PC-9 (cell line): ENCODE results near the gene PSME4. TPM values are rescaled to one million over a fixed set of nuclear protein-coding genes. Genes with fewer than 3 reads are reported as not detected.

Experiments
- BruUV-seq: library from RNA; stranded (reverse); fragments of 400-500 nt; replicated peaks from 2 replicates; lab custom pipeline; 2021; lab: Mats Ljungman, UMichigan
- CTCF ChIA-PET: fragments of 300-600 bp; sonication (Branson Sonifier 250); formaldehyde crosslinking; loops from one replicate; lab custom pipeline; 2022; ENCODE audit warnings: antibody characterized with exemption; lab: Charles Lee
- POLR2A ChIA-PET: fragments of 300-600 bp; sonication (Branson Sonifier 250); formaldehyde crosslinking; loops from one replicate; lab custom pipeline; 2022; ENCODE audit warnings: antibody characterized with exemption; ENCODE audit not compliant: unreplicated experiment; lab: Charles Lee
- DNase-seq, 2 experiments: peaks; one replicate each; pipeline versions ENCODE4 v3.0.0 to v3.0.0-alpha.2; 2015 to 2022; ENCODE audit warnings: mixed read lengths in 1 of 2
- H2AFZ ChIP-seq: fragments of 200-600 bp; sonication (generic); 2 replicates; pipeline ENCODE4 v1.8.1; 2017; ENCODE audit warnings: antibody characterized with exemption
- H3F3A ChIP-seq: fragments of 200-600 bp; sonication (generic); 2 replicates; pipeline ENCODE4 v1.8.1; 2017; ENCODE audit warnings: antibody characterized with exemption, mild to moderate bottlenecking, low read depth; ENCODE audit not compliant: insufficient read depth
- H3K27ac ChIP-seq: fragments of 200-600 bp; sonication (generic); 2 replicates; pipeline ENCODE4 v1.6.1; 2016; ENCODE audit warnings: mixed run types
- H3K27me3 ChIP-seq: fragments of 200-600 bp; sonication (generic); 2 replicates; pipeline ENCODE4 v1.6.1; 2016; ENCODE audit warnings: low read depth, mixed run types; ENCODE audit not compliant: insufficient read depth
- H3K36me3 ChIP-seq: fragments of 200-600 bp; sonication (generic); 2 replicates; pipeline ENCODE4 v1.6.1; 2016; ENCODE audit warnings: low read depth, mixed run types
- H3K4me1 ChIP-seq: fragments of 200-600 bp; sonication (generic); replicated peaks from 2 replicates; pipeline ENCODE4 v1.6.1; 2016; ENCODE audit warnings: mixed run types; ENCODE audit not compliant: insufficient read depth
- H3K4me2 ChIP-seq: fragments of 200-600 bp; sonication (generic); 2 replicates; pipeline ENCODE4 v1.6.1; 2017; ENCODE audit warnings: mixed run types
- H3K4me3 ChIP-seq: fragments of 200-600 bp; sonication (generic); 2 replicates; pipeline ENCODE4 v1.6.1; 2016; ENCODE audit warnings: mixed run types
- H3K79me2 ChIP-seq: fragments of 200-600 bp; sonication (generic); 2 replicates; pipeline ENCODE4 v1.6.1; 2017; ENCODE audit warnings: low read depth, mixed run types
- H3K9me2 ChIP-seq: fragments of 200-600 bp; sonication (generic); 2 replicates; pipeline ENCODE4 v1.8.1; 2017; ENCODE audit warnings: mild to moderate bottlenecking; ENCODE audit not compliant: insufficient read depth
- H3K9me3 ChIP-seq: fragments of 200-600 bp; sonication (generic); 2 replicates; pipeline ENCODE4 v1.8.1; 2016; ENCODE audit warnings: low read depth; ENCODE audit not compliant: insufficient read depth
- H4K20me1 ChIP-seq: fragments of 200-600 bp; sonication (generic); 2 replicates; pipeline ENCODE4 v1.8.1; 2017; ENCODE audit not compliant: insufficient read depth
- CTCF ChIP-seq: fragments of 200-600 bp; sonication (generic); conservative IDR thresholded peaks from 2 replicates; pipeline ENCODE4 v1.6.1; 2017; ENCODE audit warnings: mixed run types, antibody characterized with exemption, mild to moderate bottlenecking, moderate library complexity
- EZH2 ChIP-seq: fragments of 200-600 bp; sonication (generic); IDR thresholded peaks from 2 replicates; pipeline ENCODE4 v1.8.0; 2017; ENCODE audit warnings: antibody characterized with exemption, low read depth
- intact Hi-C: fragments of 100-400 bp; cut with micrococcal nuclease; formaldehyde crosslinking; loops from one replicate; pipeline ENCODE4 v1.10.0; 2022; ENCODE audit not compliant: unreplicated experiment
- total RNA-seq: library from RNA; stranded (reverse); gene quantifications from 2 replicates; pipeline ENCODE4 v1.2.3, GENCODE V29; 2021

PSME4 gene
- total RNA-seq, 1 experiment from 2014 or later, result 99.5 TPM

GRCh38 chr2:53877112-53877511 is 93.7 kb downstream of the PSME4 start:
- H3K27me3 ChIP-seq, result no peaks in the 10 kb centered on the region
- intact Hi-C loops, result no loop called here
- no peaks in the 10 kb centered on the region for H3K79me2 ChIP-seq
- ChIA-PET CTCF (no interaction called here), POLR2A (interaction anchor here (0.7 kb wide), 1 partner anchor 85 kb away, joined by 5 read pairs; no protein-coding TSS in a partner anchor)
- H3K36me3 ChIP-seq, result peaks cover 32% of the 10 kb centered on the region
- no peak overlapping the region for H2AFZ ChIP-seq
- H3F3A ChIP-seq, result peaks cover 6% of the 10 kb centered on the region
- H4K20me1 ChIP-seq, result no peaks in the 10 kb centered on the region
- no peaks in the 10 kb centered on the region for H3K4me1 ChIP-seq
- no peaks in the 10 kb centered on the region for H3K9me3 ChIP-seq
- DNase-seq, result no peak
- TF ChIP-seq EZH2, result no peak
- no peak overlapping the region for H3K27ac ChIP-seq
- BruUV-seq, result no TSS peak
- no peaks in the 10 kb centered on the region for H3K9me2 ChIP-seq
- H3K4me2 ChIP-seq, result no peak overlapping the region
- H3K4me3 ChIP-seq, result no peak overlapping the region

- Histone ChIP-seq H3K9me3 (no peaks in the 10 kb centered on the region), H3K27ac (no peak overlapping the region), H3F3A (no peaks in the 10 kb centered on the region; the same call in 1 of the 2 replicates), H3K4me1 (no peaks in the 10 kb centered on the region), H3K79me2 (no peaks in the 10 kb centered on the region), H3K4me2 (no peak overlapping the region), H3K9me2 (no peaks in the 10 kb centered on the region), H2AFZ (no peak overlapping the region), H4K20me1 (no peaks in the 10 kb centered on the region), H3K36me3 (peaks cover 38% of the 10 kb centered on the region), H3K4me3 (no peak overlapping the region), H3K27me3 (no peaks in the 10 kb centered on the region)
- no peak for DNase-seq
- CTCF ChIA-PET, result no interaction called here
- intact Hi-C loops, result no loop called here
- POLR2A ChIA-PET, result no interaction called here
- no peak for TF ChIP-seq CTCF
- TF ChIP-seq EZH2, result no peak
- BruUV-seq, result no TSS peak
Measured at GRCh38 chr2:53874401-53874950, 96.3 kb downstream of the PSME4 start.

GRCh38 chr2:53867773-53868172 is 103.0 kb downstream of the PSME4 start:
- no peak overlapping the region for H3K27ac ChIP-seq
- H3K4me1 ChIP-seq, result peaks cover 21% of the 10 kb centered on the region
- no peaks in the 10 kb centered on the region for H3K27me3 ChIP-seq
- no peaks in the 10 kb centered on the region for H3K9me2 ChIP-seq
- POLR2A ChIA-PET, result interaction anchor here (0.7 kb wide), 1 partner anchor 32 kb away, joined by 3 read pairs; no protein-coding TSS in a partner anchor
- peaks cover 11% of the 10 kb centered on the region; the same call in 1 of the 2 replicates for H4K20me1 ChIP-seq
- no peak overlapping the region for H2AFZ ChIP-seq
- CTCF ChIA-PET, result no interaction called here
- no peak for DNase-seq
- peaks cover 29% of the 10 kb centered on the region for H3F3A ChIP-seq
- TF ChIP-seq CTCF (no peak), EZH2 (no peak)
- H3K9me3 ChIP-seq, result no peaks in the 10 kb centered on the region
- H3K36me3 ChIP-seq, result peaks cover 43% of the 10 kb centered on the region
- intact Hi-C loops, result no loop called here
- no peak overlapping the region for H3K4me2 ChIP-seq
- no peaks in the 10 kb centered on the region for H3K79me2 ChIP-seq
- BruUV-seq, result no TSS peak
- H3K4me3 ChIP-seq, result no peak overlapping the region
